Measurements from ENCODE around the gene SRGAP3.

The SRGAP3 gene

GRCh38 chr3:9251055-9251786 lies 1.8 kb upstream of the SRGAP3 start:
- DNase-seq: no peak

GRCh38 chr3:9250236-9250635 lies 790 bp upstream of the SRGAP3 start:
- DNase-seq: no peak

GRCh38 chr3:9248522-9249271 lies 749 bp downstream of the SRGAP3 start:
- DNase-seq: no peak

DNA sequence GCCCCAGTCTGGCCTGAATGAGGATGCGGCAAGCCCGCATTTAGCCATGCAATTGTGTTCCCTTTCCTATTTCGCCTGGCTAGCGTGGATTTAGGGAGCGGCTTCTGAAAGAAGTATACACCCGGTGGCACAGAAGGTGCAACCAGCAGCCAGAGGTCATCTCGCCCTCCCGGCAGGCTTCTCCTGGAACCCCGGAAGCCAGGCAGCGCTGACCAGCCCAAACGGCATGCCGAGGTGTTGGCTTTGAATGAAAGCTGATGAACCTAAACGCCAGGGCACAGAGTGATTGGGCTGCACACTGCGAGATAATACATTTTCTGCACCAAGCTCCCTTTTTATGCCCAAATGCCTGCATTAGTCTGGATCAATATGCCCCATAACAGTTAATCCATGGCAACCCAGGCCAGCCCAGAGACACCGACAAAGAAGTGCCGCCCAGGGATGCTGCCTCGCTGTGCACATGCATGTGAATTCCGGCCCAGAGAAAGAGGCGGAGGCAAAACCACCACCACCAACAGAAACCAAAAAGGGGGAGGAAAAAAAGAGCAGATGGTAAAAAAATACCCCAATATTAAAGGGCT lies 1.4 kb downstream of the SRGAP3 start:
- DNase-seq: no peak

DNA sequence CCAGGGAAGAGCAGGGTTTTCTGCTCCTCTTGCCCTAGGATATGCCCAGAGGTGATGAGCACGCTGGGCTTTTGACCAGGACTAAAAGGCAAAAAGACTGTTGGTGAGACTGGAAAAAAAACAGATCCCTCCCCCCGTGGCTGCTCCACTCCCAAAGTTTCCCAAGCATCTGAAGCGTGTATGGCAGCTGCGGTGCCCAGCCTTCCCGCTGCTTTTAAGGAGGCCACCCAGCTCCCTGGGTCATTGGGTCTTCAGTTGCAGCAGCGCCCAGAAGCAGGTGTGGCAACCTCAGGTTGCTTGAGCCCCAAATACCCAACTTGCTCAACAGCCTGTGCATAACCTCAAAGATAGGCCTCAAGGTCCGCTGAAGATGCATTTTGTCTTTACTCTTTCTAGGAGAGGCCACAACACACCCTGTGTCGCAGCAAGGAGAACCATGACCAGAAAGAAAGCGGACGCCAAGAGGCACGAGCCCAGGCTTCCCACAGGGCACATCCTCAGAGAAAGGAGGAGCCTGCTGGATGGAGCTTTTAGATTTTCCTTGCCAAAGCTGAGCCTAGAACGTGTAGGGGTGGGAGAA lies 2.0 kb downstream of the SRGAP3 start:
- DNase-seq: no peak

DNA sequence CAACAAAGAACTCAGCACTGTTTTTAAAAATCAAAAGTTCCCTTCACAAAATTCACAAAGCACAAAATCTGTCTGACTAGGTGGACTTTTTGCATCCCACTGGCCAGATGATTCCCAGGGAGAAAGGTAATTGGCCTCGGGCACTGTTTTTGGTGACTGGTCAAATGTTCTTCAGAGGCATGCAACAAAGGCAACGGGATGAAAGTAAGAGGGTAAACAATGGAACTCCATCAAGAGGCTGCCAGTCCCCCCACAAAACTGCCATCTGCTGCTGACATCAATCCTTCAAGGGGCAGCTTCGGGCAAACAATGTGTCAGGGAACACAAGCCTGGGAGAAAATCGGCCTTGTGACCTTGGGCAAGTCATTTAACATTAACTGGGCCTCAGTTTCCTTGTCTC lies 3.3 kb downstream of the SRGAP3 start:
- no peak for DNase-seq

DNA sequence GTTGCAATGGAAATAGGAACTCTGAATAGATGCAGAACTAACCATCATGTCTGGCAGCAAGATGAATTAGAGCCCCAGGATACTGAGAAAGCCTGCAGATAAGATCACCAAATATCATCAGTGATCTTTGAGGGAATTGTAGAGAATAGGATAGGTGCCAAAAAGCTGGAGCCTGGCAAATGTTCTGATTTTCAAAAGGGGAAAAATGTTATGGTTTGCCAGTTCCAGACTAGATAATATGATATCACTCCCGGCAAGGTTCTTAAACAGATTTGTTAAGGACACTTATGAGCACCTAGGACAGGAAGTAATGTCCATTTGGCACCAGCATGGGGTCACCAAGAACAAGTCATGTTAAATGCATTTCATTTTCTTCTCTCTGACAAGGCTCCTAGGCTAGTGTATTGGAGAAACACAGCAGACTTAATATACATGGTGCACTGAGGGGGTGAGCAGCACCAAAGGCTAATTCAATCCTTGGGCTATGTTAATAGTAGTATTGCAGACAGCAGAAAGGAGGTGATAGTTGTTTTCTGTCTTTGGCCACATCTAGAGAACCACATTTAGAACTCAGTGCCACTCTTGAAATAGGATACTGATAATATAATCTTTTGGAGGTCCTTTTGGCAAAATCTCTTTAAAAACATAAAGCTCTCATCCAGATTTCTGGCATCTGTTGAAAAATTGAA lies 4.8 kb downstream of the SRGAP3 start:
- DNase-seq: no peak

DNA sequence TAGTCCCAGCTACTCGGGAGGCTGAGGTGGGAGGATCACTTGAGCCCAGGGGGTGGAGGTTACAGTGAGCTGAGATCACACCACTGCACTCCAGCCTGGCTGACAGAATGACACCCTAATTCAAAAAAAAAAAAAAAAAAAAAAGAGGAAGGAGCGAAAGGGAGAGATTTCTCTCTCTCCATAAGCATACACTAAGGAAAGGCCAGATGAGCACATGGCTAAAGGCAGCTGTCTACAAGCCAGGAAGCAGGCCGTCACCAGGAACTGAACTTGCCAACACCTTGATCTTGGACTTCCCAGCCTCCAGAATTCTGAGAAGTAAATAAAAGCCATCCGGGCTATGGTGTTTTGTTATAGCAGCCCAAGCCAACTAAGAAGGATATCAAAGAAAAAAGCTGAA lies 7.5 kb downstream of the SRGAP3 start:
- DNase-seq: no peak

DNA sequence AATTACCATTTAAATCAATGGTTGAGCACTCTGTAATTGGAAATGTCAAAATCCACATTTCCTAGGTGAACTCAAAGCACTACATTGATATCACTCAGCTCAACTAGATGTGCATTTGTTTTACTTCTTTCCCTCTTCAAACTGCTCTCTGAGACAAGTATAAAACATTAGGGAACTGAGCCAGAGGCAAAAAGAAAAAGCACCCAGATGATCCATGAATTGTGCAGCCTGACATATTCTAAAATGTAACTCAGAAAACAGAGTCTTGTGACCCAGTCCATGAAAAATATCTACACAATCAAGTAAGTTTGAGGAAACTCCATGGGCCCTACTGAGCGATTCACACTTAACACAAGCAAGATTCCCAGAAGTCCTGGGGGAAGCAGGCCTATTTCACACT lies 9.8 kb downstream of the SRGAP3 start:
- no peak for DNase-seq

DNA sequence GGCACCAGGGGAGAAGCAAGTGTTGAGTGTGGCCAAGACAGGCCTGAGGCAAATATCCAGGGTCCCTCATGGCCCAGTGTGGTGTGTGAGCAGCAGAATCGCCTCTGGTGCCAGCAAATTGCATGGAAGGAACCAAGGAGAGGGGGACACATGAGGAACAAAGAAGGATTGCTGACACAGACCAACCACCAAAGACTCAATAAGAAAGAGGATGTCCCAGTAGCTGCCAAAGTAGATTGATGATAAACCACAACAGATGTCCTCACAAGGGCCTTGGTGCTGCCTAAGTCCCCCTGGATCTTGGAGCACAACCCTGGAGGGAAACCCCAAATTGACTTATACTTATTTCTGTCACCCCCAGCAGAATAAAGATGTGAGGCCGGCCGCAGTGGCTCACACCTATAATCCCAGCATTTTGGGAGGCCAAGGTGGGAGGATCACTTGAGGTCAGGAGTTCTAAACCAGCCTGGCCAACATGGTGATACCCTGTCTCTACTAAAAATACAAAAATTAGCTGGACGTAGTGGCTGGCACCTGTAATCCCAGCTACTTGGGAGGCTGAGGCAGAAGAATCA lies 10.6 kb downstream of the SRGAP3 start:
- DNase-seq: no peak

DNA sequence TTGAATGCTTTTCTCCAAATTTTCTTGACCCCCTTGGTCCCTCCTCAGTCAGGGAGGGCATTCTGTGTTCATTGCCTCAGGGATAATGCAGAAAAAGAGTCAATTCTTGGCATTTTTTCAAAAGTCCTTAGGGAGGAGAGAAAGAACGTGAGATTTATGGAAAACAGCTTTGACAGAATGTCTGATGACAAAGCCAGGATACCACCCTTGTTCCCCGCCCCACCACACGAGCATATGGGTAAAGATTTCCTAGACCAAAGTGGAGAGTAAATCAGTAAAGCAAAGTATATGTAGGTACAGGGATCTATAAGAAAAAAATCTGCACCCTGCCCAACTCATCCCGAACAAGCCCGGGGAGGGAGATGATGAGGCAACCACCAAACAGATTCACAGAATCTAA lies 11.2 kb downstream of the SRGAP3 start:
- DNase-seq: no peak

GRCh38 chr3:9233814-9234600 lies 15.4 kb downstream of the SRGAP3 start:
- DNase-seq: no peak

DNA sequence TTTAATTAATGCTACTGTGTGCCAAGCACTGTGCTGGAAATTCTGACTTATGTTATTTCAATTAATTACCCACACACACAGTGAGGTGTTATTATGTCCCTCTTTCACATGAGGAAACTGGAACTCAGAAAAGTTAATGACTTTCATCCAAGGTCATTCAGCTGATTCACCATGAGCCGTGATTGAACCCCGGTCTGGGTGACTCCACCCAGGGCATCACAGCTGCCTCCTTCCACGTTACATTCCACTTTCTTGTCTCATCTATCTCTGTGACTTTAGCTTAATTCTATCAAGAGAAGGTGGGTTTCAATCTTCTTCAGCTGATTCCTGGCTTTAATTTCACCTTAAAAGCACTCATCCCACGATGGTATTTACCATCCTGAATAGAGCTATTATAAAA lies 16.3 kb downstream of the SRGAP3 start:
- no peak for DNase-seq

- DNase-seq: no peak
Observed at GRCh38 chr3:9231937-9232336, 17.5 kb downstream of the SRGAP3 start.

- DNase-seq: no peak
Observed at GRCh38 chr3:9231471-9231870, 18.0 kb downstream of the SRGAP3 start.

- DNase-seq: no peak
Observed at GRCh38 chr3:9231006-9231405, 18.4 kb downstream of the SRGAP3 start.

- no peak for DNase-seq
Observed at GRCh38 chr3:9230596-9230995, 18.9 kb downstream of the SRGAP3 start.

DNA sequence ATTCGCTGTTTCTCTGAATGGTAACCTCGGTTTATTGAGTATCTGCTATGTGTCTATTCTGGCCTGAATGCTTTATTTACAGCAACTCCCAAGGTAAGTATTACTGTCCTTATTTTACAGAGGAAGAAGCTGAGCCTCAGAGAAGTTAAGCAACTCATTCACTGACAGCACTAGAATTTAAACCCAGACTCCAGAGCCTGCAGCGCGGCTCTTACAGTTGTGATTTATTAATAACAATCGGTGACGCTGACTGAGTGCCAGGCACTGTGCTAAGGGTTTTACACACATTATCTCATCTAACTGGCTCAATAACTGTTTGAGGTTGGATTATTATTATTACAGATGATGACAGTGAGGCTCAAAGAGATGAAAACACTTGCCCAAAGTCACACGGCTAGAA lies 19.6 kb downstream of the SRGAP3 start:
- DNase-seq: no peak

DNA sequence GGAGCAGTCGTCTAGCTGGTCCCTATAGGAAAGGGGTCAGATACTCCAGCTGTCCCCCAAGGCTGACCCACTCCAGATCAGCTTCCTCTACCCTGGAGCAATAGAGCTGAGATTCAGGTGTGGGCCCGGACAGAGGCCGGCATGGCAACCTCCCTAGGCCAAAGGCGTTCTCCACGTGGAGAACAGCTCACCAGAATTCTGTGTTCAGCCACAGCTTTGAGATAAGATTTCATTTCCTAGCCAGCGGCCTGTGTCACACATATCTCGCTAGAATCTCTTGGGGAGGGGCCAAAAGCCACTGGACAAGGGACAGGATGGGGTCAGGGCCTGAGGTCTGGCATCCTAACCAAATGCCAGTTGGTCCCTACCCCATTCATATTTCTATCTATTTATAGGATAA lies 20.1 kb downstream of the SRGAP3 start:
- no peak for DNase-seq

- no peak for DNase-seq
Observed at GRCh38 chr3:9226326-9226725, 23.1 kb downstream of the SRGAP3 start.

- DNase-seq: no peak
Observed at GRCh38 chr3:9225268-9225667, 24.2 kb downstream of the SRGAP3 start.

DNA sequence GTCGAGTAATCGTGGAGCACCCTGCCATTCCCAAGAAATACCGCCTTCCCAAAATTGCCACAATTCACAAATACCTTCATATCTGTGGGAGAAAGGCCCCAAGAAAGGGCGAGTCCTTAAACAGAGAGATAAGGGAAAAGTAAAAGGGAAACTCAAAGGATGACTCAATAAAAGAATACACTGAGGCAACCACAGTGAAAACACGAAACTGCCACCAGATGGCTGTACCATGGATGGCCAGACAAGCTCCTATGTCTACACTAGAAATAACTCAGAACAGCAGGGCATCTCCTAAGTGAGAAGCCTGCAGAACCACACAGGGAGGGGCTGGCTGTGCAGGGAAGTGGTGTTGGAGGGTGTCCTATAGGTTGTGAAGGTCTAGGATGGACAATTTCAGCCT lies 25.0 kb downstream of the SRGAP3 start:
- DNase-seq: no peak
